Keratinocyte (primary cell): ENCODE measurements around the gene RPS6KA5. TPM values are rescaled to one million over a fixed set of nuclear protein-coding genes. Genes with fewer than 3 reads are reported as not detected.

Source experiments
- DNase-seq: peaks from one replicate; pipeline ENCODE4 v3.0.0-alpha.2; 2011; ENCODE audit warnings: low read depth, missing footprints, low spot score
- FAIRE-seq: peaks from 2 replicates; lab custom pipeline; 2011; peaks lifted over from hg19 to GRCh38; lab: Jason Lieb, UNC
- H2AFZ ChIP-seq: 2 replicates; pipeline ENCODE4 v1.6.0; 2012; ENCODE audit warnings: low read length, control low read depth, inconsistent platforms; ENCODE audit not compliant: control insufficient read depth
- H3K27ac ChIP-seq: 2 replicates; pipeline ENCODE4 v1.5.1; 2011; ENCODE audit warnings: low read length; ENCODE audit not compliant: control insufficient read depth, insufficient read depth
- H3K27me3 ChIP-seq: 3 replicates; pipeline ENCODE4 v1.6.0; 2011; ENCODE audit warnings: low read length; ENCODE audit not compliant: control insufficient read depth, insufficient read depth; ENCODE audit errors: extremely low read depth
- H3K36me3 ChIP-seq, 2 experiments: 2 replicates in 1 of 2; 3 replicates in 1 of 2; pipeline ENCODE4 v1.5.1; 2011; ENCODE audit warnings: low read length in 2 of 2, mild to moderate bottlenecking in 1 of 2; ENCODE audit not compliant: control insufficient read depth in 2 of 2, insufficient read depth in 2 of 2; ENCODE audit errors: extremely low read depth in 1 of 2
- H3K4me1 ChIP-seq: 3 replicates; pipeline ENCODE4 v1.5.1; 2011; ENCODE audit warnings: low read length; ENCODE audit not compliant: control insufficient read depth, insufficient read depth; ENCODE audit errors: extremely low read depth
- H3K4me2 ChIP-seq: 3 replicates; pipeline ENCODE4 v1.6.0; 2011; ENCODE audit warnings: low read depth, low read length; ENCODE audit not compliant: control insufficient read depth, insufficient read depth; ENCODE audit errors: extremely low read depth
- H3K4me3 ChIP-seq, 3 experiments: fragments of 200-600 bp in 1 of 3; sonication (generic) in 1 of 3; 2 replicates in 2 of 3; 3 replicates in 1 of 3; pipeline ENCODE4 v1.5.1; 2011 to 2016; ENCODE audit warnings: low read length in 3 of 3, mild to moderate bottlenecking in 3 of 3, control low read depth in 2 of 3, inconsistent platforms in 1 of 3, low read depth in 1 of 3, mixed read lengths in 1 of 3, mixed run types in 1 of 3, moderate library complexity in 1 of 3; ENCODE audit not compliant: control insufficient read depth in 2 of 3, insufficient read depth in 2 of 3; ENCODE audit errors: extremely low read depth in 1 of 3
- H3K79me2 ChIP-seq: 2 replicates; pipeline ENCODE4 v1.6.0; 2012; ENCODE audit warnings: low read length; ENCODE audit not compliant: control insufficient read depth, insufficient read depth
- H3K9ac ChIP-seq: 3 replicates; pipeline ENCODE4 v1.6.0; 2011; ENCODE audit warnings: low read length; ENCODE audit not compliant: control insufficient read depth, insufficient read depth; ENCODE audit errors: extremely low read depth
- H3K9me1 ChIP-seq: 3 replicates; pipeline ENCODE4 v1.6.0; 2011; ENCODE audit warnings: low read length; ENCODE audit not compliant: control insufficient read depth, insufficient read depth; ENCODE audit errors: extremely low read depth
- H3K9me3 ChIP-seq: 2 replicates; pipeline ENCODE4 v1.5.1; 2012; ENCODE audit warnings: low read depth, low read length; ENCODE audit not compliant: control insufficient read depth
- H4K20me1 ChIP-seq: 3 replicates; pipeline ENCODE4 v1.6.0; 2011; ENCODE audit warnings: low read length; ENCODE audit not compliant: control insufficient read depth, insufficient read depth; ENCODE audit errors: extremely low read depth
- EZH2 ChIP-seq: IDR thresholded peaks from one replicate; pipeline ENCODE4 v1.6.1; 2012; ENCODE audit warnings: inconsistent platforms, mild to moderate bottlenecking, low read length, moderate library complexity
- dilution Hi-C: fragments of 300-500 bp; cut with MboI; formaldehyde crosslinking; loops from one replicate; pipeline ENCODE4 v1.7.0; 2020; ENCODE audit warnings: low sequenced_read_pairs; ENCODE audit not compliant: extremely low pct_ligation_motif_present
- polyA plus RNA-seq, 5 experiments: library from polyadenylated mRNA; depleted of rRNA in 3 of 5; stranded (reverse) in 3 of 5; stranded (forward) in 1 of 5; unstranded in 1 of 5; fragments of >200 nt; gene quantifications; 1 replicate in 1 of 5; 2 replicates in 3 of 5; 3 replicates in 1 of 5; pipeline versions ENCODE4 v1.2.1 to v1.2.3, GENCODE V29; 2011 to 2012; ENCODE audit warnings: missing spikeins in 2 of 5, low read depth in 1 of 5, low replicate concordance in 1 of 5
- TF ChIP-seq, protein P1 (sequence below), 3 experiments: IDR thresholded peaks in 1 of 3; conservative IDR thresholded peaks in 1 of 3; optimal IDR thresholded peaks in 1 of 3; 2 replicates in 2 of 3; 3 replicates in 1 of 3; pipeline versions ENCODE3 to v1.5.1; 2011; ENCODE audit warnings: low read length in 3 of 3, mild to moderate bottlenecking in 3 of 3, moderate library complexity in 2 of 3, control low read depth in 1 of 3, inconsistent platforms in 1 of 3; ENCODE audit not compliant: insufficient read depth in 2 of 3; ENCODE audit errors: extremely low read depth in 1 of 3

The RPS6KA5 gene
- polyA plus RNA-seq, 1 donor (not counting 4 experiments of a cell fraction or from before 2014, with no cell fraction given) = 2.9 TPM

DNA sequence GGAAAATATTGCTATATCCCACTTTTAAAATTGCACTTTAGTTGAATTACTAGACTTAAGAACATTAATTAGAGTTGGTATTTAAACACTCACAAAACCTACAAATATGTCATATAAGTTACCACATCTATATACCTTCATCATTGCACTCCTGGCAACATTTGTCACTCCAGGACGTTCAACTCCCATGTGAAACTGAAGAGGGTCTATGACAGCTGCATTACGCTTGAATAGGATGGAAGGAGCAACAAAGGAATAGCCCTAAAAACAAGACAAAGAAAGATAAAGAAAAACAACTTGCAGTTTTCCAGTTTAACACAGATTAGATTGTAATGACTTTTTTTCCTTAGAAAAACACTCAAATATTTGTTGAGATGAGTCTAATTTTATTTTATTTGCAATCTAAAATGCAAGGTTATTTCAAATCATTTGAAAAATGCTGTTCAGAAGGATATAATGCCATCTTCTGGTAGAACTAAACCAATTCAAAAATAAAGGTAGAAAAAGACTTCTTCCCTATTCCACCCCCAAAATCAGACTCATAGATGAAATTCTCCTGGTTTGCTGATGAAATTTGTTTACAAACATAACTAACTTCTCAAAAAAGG lies 159.9 kb downstream of the RPS6KA5 start:
- dilution Hi-C loops = loop anchor here (25.0 kb wide), 1 partner anchor 387 kb away; no protein-coding TSS in a partner anchor
- H3K4me1 ChIP-seq = no peaks in the 10 kb centered on the region
- no peak overlapping the region for H3K4me3 ChIP-seq
- no peaks in the 10 kb centered on the region for H4K20me1 ChIP-seq
- peaks cover 0 to 1% of the 10 kb centered on the region in 2 experiments for H3K36me3 ChIP-seq
- no peaks in the 10 kb centered on the region for H3K79me2 ChIP-seq
- FAIRE-seq (no peak), DNase-seq (no peak)
- no peak overlapping the region for H3K27ac ChIP-seq
- no peak overlapping the region for H2AFZ ChIP-seq
- no peaks in the 10 kb centered on the region for H3K27me3 ChIP-seq
- no peaks in the 10 kb centered on the region for H3K9me1 ChIP-seq
- TF ChIP-seq, protein P1, sequence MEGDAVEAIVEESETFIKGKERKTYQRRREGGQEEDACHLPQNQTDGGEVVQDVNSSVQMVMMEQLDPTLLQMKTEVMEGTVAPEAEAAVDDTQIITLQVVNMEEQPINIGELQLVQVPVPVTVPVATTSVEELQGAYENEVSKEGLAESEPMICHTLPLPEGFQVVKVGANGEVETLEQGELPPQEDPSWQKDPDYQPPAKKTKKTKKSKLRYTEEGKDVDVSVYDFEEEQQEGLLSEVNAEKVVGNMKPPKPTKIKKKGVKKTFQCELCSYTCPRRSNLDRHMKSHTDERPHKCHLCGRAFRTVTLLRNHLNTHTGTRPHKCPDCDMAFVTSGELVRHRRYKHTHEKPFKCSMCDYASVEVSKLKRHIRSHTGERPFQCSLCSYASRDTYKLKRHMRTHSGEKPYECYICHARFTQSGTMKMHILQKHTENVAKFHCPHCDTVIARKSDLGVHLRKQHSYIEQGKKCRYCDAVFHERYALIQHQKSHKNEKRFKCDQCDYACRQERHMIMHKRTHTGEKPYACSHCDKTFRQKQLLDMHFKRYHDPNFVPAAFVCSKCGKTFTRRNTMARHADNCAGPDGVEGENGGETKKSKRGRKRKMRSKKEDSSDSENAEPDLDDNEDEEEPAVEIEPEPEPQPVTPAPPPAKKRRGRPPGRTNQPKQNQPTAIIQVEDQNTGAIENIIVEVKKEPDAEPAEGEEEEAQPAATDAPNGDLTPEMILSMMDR (optimal IDR thresholded peaks at IDR 0.05 in 1 of 3, IDR thresholded peaks at IDR 0.05 in 1 of 3, conservative IDR thresholded peaks at IDR 0.05 in 1 of 3; ENCODE audit: extremely low read depth in 1 of 3, insufficient read depth in 2 of 3, low read length in 3 of 3) = peak in 1 of 3 experiments; percentile 12
- TF ChIP-seq EZH2 = no peak
- H3K9me3 ChIP-seq = no peaks in the 10 kb centered on the region
- H3K4me2 ChIP-seq = no peak overlapping the region
- H3K9ac ChIP-seq = no peak overlapping the region

DNA sequence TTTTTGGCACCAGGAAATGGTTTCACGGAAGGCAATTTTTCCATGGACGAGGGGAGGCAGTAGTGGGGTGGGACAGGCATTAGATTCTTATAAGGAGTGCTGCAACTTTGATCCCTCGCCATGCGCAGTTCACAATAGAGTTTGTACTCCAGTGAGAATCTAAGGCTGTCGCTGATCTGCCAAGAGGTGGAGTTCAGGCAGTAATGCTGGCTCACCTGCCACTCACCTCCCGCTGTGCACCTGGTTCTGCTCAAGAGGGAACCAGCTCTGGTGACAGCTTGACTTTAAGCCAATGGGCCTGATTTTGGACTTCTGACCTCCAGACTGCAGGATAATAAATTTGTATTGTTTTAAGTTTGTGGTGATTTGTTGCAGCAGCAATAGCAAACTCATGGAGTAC lies 163.4 kb downstream of the RPS6KA5 start:
- TF ChIP-seq, protein P1 (optimal IDR thresholded peaks at IDR 0.05 in 1 of 3, IDR thresholded peaks at IDR 0.05 in 1 of 3, conservative IDR thresholded peaks at IDR 0.05 in 1 of 3; ENCODE audit: extremely low read depth in 1 of 3, insufficient read depth in 2 of 3, low read length in 3 of 3) = no peak
- TF ChIP-seq EZH2 = no peak
- Histone ChIP-seq H3K9me3 (no peaks in the 10 kb centered on the region), H4K20me1 (no peaks in the 10 kb centered on the region), H3K79me2 (no peaks in the 10 kb centered on the region), H3K27me3 (no peaks in the 10 kb centered on the region), H3K36me3 (peaks cover 0 to 1% of the 10 kb centered on the region in 2 experiments), H2AFZ (no peak overlapping the region), H3K4me2 (no peak overlapping the region), H3K27ac (no peak overlapping the region), H3K4me3 (no peak overlapping the region), H3K9ac (no peak overlapping the region), H3K9me1 (no peaks in the 10 kb centered on the region), H3K4me1 (no peaks in the 10 kb centered on the region)
- DNase-seq = no peak
- no peak for FAIRE-seq
- dilution Hi-C loops = no loop called here
